ENCODE measurements around the gene TBL1X. TPM values are rescaled to one million over a fixed set of nuclear protein-coding genes. Genes with fewer than 3 reads are reported as not detected.
"Not testable (repeated sequence)": the region's sequence is repeated elsewhere in the genome, so short reads cannot be mapped to it uniquely, and the experiment has no call there.

Gene TBL1X
- total RNA-seq (19.8 TPM), polyA plus RNA-seq (26.1 TPM)

- Histone ChIP-seq H3K4me3 (ENCODE audit: low read depth, low read length) (peak within 1 kb of the TSS; percentile 77), H3K36me3 (ENCODE audit: insufficient read depth) (no peaks in the 10 kb centered on the region), H3K4me1 (ENCODE audit: insufficient read depth) (peaks cover 3% of the 10 kb centered on the region), H3K27ac (ENCODE audit: low read depth) (peak within 1 kb of the TSS; percentile 90)
- 5% methylated on average over 52 of the region's 99 CpGs for WGBS
- no peak for DNase-seq (ENCODE audit: extremely low spot score)
Observed at GRCh38 chrX:9464435-9465371, at the start of gene TBL1X. Gene TBL1X (plus strand): TSS chrX:9465058. CDS start chrX:9653587, 188,529 bp downstream.

GRCh38 chrX:9416562-9417348 is 48.1 kb upstream of the TBL1X start:
- Histone ChIP-seq H3K27ac (ENCODE audit: low read depth) (peak overlapping the region; percentile 38), H3K4me3 (ENCODE audit: low read depth, low read length) (no peak overlapping the region), H3K4me1 (ENCODE audit: insufficient read depth) (no peaks in the 10 kb centered on the region), H3K36me3 (ENCODE audit: insufficient read depth) (no peaks in the 10 kb centered on the region)
- DNase-seq (ENCODE audit: extremely low spot score): no peak
- 33% methylated on average over 6 of the region's 6 CpGs for WGBS

- Histone ChIP-seq H3K4me1 (ENCODE audit: insufficient read depth) (no peaks in the 10 kb centered on the region), H3K36me3 (ENCODE audit: insufficient read depth) (no peaks in the 10 kb centered on the region), H3K4me3 (ENCODE audit: low read depth, low read length) (no peak overlapping the region), H3K27ac (ENCODE audit: low read depth) (no peak overlapping the region)
- 76% methylated on average over 6 of the region's 6 CpGs for WGBS
- DNase-seq (ENCODE audit: extremely low spot score): no peak
Observed at GRCh38 chrX:9418262-9418661, 46.6 kb upstream of the TBL1X start.

GRCh38 chrX:9420275-9421265 is 44.3 kb upstream of the TBL1X start:
- DNase-seq (ENCODE audit: extremely low spot score): no peak
- Histone ChIP-seq H3K4me1 (ENCODE audit: insufficient read depth) (no peaks in the 10 kb centered on the region), H3K27ac (ENCODE audit: low read depth) (no peak overlapping the region), H3K4me3 (ENCODE audit: low read depth, low read length) (no peak overlapping the region), H3K36me3 (ENCODE audit: insufficient read depth) (no peaks in the 10 kb centered on the region)
- 57% methylated on average over 14 of the region's 14 CpGs for whole genome bisulfite sequencing

- H3K36me3 ChIP-seq (ENCODE audit: insufficient read depth): no peaks in the 10 kb centered on the region
- H3K4me3 ChIP-seq (ENCODE audit: low read depth, low read length): no peak overlapping the region
- DNase-seq (ENCODE audit: extremely low spot score): no peak
- no peak overlapping the region for H3K27ac ChIP-seq (ENCODE audit: low read depth)
- WGBS: 89% methylated on average over 12 of the region's 12 CpGs
- H3K4me1 ChIP-seq (ENCODE audit: insufficient read depth): no peaks in the 10 kb centered on the region
Observed at GRCh38 chrX:9429767-9430166, 35.1 kb upstream of the TBL1X start.

GRCh38 chrX:9430346-9430921 is 34.4 kb upstream of the TBL1X start:
- Histone ChIP-seq H3K4me1 (ENCODE audit: insufficient read depth) (no peaks in the 10 kb centered on the region), H3K36me3 (ENCODE audit: insufficient read depth) (no peaks in the 10 kb centered on the region), H3K4me3 (ENCODE audit: low read depth, low read length) (no peak overlapping the region), H3K27ac (ENCODE audit: low read depth) (no peak overlapping the region)
- DNase-seq (ENCODE audit: extremely low spot score): no peak
- 63% methylated on average over 5 of the region's 5 CpGs for WGBS

GRCh38 chrX:9431281-9431680 is 33.6 kb upstream of the TBL1X start:
- Histone ChIP-seq H3K27ac (ENCODE audit: low read depth) (no peak overlapping the region), H3K4me1 (ENCODE audit: insufficient read depth) (no peaks in the 10 kb centered on the region), H3K36me3 (ENCODE audit: insufficient read depth) (no peaks in the 10 kb centered on the region), H3K4me3 (ENCODE audit: low read depth, low read length) (no peak overlapping the region)
- WGBS: 93% methylated on average over 4 of the region's 4 CpGs
- no peak for DNase-seq (ENCODE audit: extremely low spot score)

GRCh38 chrX:9433596-9433995 is 31.3 kb upstream of the TBL1X start:
- DNase-seq (ENCODE audit: extremely low spot score): no peak
- 96% methylated on average over 3 of the region's 3 CpGs for WGBS
- Histone ChIP-seq H3K4me3 (ENCODE audit: low read depth, low read length) (no peak overlapping the region), H3K27ac (ENCODE audit: low read depth) (no peak overlapping the region), H3K36me3 (ENCODE audit: insufficient read depth) (no peaks in the 10 kb centered on the region), H3K4me1 (ENCODE audit: insufficient read depth) (no peaks in the 10 kb centered on the region)

- WGBS: 89% methylated on average over 3 of the region's 3 CpGs
- DNase-seq (ENCODE audit: extremely low spot score): no peak
- no peaks in the 10 kb centered on the region for H3K4me1 ChIP-seq (ENCODE audit: insufficient read depth)
- no peak overlapping the region for H3K4me3 ChIP-seq (ENCODE audit: low read depth, low read length)
- H3K36me3 ChIP-seq (ENCODE audit: insufficient read depth): no peaks in the 10 kb centered on the region
- H3K27ac ChIP-seq (ENCODE audit: low read depth): no peak overlapping the region
Observed at GRCh38 chrX:9434051-9434550, 30.8 kb upstream of the TBL1X start.

- not testable (repeated sequence) for H3K27ac ChIP-seq (ENCODE audit: low read depth); H3K36me3 ChIP-seq (ENCODE audit: insufficient read depth); H3K4me1 ChIP-seq (ENCODE audit: insufficient read depth); H3K4me3 ChIP-seq (ENCODE audit: low read depth, low read length); DNase-seq (ENCODE audit: extremely low spot score)
- WGBS: 93% methylated on average over 2 of the region's 2 CpGs
Observed at GRCh38 chrX:9435086-9435485, 29.8 kb upstream of the TBL1X start.

- Histone ChIP-seq H3K4me1 (ENCODE audit: insufficient read depth) (no peaks in the 10 kb centered on the region), H3K27ac (ENCODE audit: low read depth) (no peak overlapping the region), H3K4me3 (ENCODE audit: low read depth, low read length) (no peak overlapping the region), H3K36me3 (ENCODE audit: insufficient read depth) (no peaks in the 10 kb centered on the region)
- WGBS: 94% methylated on average over 1 of the region's 1 CpG
- DNase-seq (ENCODE audit: extremely low spot score): no peak
Observed at GRCh38 chrX:9436812-9437211, 28.0 kb upstream of the TBL1X start.

GRCh38 chrX:9438933-9439494 is 25.8 kb upstream of the TBL1X start:
- no peak overlapping the region for H3K27ac ChIP-seq (ENCODE audit: low read depth)
- WGBS: 68% methylated on average over 3 of the region's 3 CpGs
- H3K4me3 ChIP-seq (ENCODE audit: low read depth, low read length): no peak overlapping the region
- no peaks in the 10 kb centered on the region for H3K36me3 ChIP-seq (ENCODE audit: insufficient read depth)
- no peaks in the 10 kb centered on the region for H3K4me1 ChIP-seq (ENCODE audit: insufficient read depth)
- no peak for DNase-seq (ENCODE audit: extremely low spot score)

All from urinary bladder (tissue), 4 donors.